Measurements from ENCODE around the gene PBRM1. TPM values are rescaled to one million over a fixed set of nuclear protein-coding genes. Genes with fewer than 3 reads are reported as not detected.

PBRM1 gene
- total and polyA plus RNA-seq, 2 of the 13 experiments (the other 11 are each of a cell fraction or from before 2014, with no cell fraction given), result 10.9 to 33.2 TPM

DNA sequence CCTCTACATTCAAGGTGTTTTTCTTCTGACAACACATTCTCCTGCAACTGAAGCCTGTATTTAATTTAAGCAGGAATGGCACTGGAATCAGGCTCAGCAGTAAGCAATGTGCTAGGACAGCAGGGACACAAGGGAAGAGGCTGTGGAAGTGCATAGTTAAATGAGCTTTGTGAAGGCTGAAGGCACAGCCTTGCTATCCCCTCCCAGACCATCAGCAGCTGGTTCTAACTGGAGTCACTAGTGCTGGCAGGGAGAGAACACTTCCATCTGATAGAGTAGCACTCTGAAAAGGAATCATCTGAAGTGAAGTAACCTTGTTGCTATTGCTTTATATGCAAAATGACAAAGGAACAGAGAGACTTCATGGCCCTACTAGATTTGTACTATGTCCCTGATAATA, 134.6 kb downstream of the PBRM1 start (continued):
- TF ChIP-seq, protein P1, sequence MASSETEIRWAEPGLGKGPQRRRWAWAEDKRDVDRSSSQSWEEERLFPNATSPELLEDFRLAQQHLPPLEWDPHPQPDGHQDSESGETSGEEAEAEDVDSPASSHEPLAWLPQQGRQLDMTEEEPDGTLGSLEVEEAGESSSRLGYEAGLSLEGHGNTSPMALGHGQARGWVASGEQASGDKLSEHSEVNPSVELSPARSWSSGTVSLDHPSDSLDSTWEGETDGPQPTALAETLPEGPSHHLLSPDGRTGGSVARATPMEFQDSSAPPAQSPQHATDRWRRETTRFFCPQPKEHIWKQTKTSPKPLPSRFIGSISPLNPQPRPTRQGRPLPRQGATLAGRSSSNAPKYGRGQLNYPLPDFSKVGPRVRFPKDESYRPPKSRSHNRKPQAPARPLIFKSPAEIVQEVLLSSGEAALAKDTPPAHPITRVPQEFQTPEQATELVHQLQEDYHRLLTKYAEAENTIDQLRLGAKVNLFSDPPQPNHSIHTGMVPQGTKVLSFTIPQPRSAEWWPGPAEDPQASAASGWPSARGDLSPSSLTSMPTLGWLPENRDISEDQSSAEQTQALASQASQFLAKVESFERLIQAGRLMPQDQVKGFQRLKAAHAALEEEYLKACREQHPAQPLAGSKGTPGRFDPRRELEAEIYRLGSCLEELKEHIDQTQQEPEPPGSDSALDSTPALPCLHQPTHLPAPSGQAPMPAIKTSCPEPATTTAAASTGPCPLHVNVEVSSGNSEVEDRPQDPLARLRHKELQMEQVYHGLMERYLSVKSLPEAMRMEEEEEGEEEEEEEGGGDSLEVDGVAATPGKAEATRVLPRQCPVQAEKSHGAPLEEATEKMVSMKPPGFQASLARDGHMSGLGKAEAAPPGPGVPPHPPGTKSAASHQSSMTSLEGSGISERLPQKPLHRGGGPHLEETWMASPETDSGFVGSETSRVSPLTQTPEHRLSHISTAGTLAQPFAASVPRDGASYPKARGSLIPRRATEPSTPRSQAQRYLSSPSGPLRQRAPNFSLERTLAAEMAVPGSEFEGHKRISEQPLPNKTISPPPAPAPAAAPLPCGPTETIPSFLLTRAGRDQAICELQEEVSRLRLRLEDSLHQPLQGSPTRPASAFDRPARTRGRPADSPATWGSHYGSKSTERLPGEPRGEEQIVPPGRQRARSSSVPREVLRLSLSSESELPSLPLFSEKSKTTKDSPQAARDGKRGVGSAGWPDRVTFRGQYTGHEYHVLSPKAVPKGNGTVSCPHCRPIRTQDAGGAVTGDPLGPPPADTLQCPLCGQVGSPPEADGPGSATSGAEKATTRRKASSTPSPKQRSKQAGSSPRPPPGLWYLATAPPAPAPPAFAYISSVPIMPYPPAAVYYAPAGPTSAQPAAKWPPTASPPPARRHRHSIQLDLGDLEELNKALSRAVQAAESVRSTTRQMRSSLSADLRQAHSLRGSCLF (CRISPR knock-in tag; IDR thresholded peaks at IDR 0.05; ENCODE audit: borderline replicate concordance), result no peak
- TF ChIP-seq NCOA2 (CRISPR knock-in tag; IDR thresholded peaks at IDR 0.05), result no peak

DNA sequence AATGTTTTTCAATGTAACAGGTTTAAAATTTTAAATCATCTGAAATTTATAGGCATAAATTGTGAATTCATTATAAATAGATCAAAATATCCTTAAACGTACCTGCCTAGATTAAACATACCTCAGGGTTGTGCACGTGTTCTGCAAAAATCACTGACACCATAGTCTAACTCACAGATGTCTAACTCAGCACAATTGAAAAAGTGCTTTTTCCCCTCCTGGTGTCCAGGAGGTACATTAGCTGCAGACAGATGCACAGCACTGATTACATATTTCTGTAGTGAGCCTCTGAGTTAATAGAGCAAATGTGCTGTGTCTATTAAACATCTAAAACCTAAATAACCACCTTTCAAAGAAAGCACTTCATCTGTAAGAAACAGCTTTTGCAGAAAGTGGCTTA, 138.6 kb downstream of the PBRM1 start:
- Histone ChIP-seq H3K9ac (ENCODE audit: insufficient read depth, low read depth, low read length) (no peak overlapping the region), H3K4me1 (ENCODE audit: insufficient read depth, low read length) (no peaks in the 10 kb centered on the region), H3K36me3 (replicated peaks in 1 of 2; ENCODE audit: control insufficient read depth in 1 of 2, insufficient read depth in 2 of 2, low read length in 2 of 2) (peaks cover 15 to 32% of the 10 kb centered on the region in 2 experiments), H3K27ac (ENCODE audit: extremely low read length, insufficient read depth, low read length) (no peak overlapping the region), H3K4me3 (replicated peaks in 1 of 3; ENCODE audit: insufficient read depth in 1 of 3, low read depth in 2 of 3, low read length in 3 of 3) (no peak overlapping the region), H3K79me2 (ENCODE audit: insufficient read depth, low read length) (no peaks in the 10 kb centered on the region), H4K20me1 (ENCODE audit: insufficient read depth, low read length) (no peaks in the 10 kb centered on the region), H2AFZ (ENCODE audit: low read length) (no peak overlapping the region), H3K27me3 (ENCODE audit: control insufficient read depth in 1 of 2, insufficient read depth in 2 of 2, low read length in 2 of 2) (no peaks in the 10 kb centered on the region), H3K4me2 (ENCODE audit: low read depth, low read length) (no peak overlapping the region), H3K9me3 (ENCODE audit: low read length) (no peaks in the 10 kb centered on the region)
- BruUV-seq (replicated peaks), result no TSS peak
- intact Hi-C loops (cut with micrococcal nuclease; ENCODE audit: unreplicated experiment), result no loop called here
- CTCF ChIA-PET (ENCODE audit: low intra/inter-chr PET ratio, low total read pairs), result no interaction called here
- DNase-seq (ENCODE audit: low spot score) (no peak), FAIRE-seq (no peak), ATAC-seq (no peak)
- in situ Hi-C loops (cut with HindIII; ENCODE audit: extremely low pct_ligation_motif_present, low pct_unique_long_range_greater_than_20kb), result no loop called here
- TF ChIP-seq MAFK (conservative IDR thresholded peaks at IDR 0.05 in 1 of 2, IDR thresholded peaks at IDR 0.05 in 1 of 2; ENCODE audit: low read length in 2 of 2) (0 out of 4 replicates have a peak, but pooled peaks of 1 of the 2 experiments have one; percentile 9), ZNF577 (CRISPR knock-in tag; IDR thresholded peaks at IDR 0.05; ENCODE audit: borderline replicate concordance, low read depth) (no peak)
- 94% methylated on average over 2 of the region's 2 CpGs for WGBS (ENCODE audit: low lambda C conversion rate)
- POLR2A ChIA-PET, result no interaction called here
